HG03460 (cell line): ENCODE data around the gene GPR176.
A peak's percentile ranks its signal among the peaks of the same experiment; 100 is the strongest.

Experiments used
- ATAC-seq: cut with Tn5 transposase; IDR thresholded peaks from one replicate; pipeline ENCODE4 v1.9.1; 2021; ENCODE audit not compliant: unreplicated experiment

The GPR176 gene

DNA sequence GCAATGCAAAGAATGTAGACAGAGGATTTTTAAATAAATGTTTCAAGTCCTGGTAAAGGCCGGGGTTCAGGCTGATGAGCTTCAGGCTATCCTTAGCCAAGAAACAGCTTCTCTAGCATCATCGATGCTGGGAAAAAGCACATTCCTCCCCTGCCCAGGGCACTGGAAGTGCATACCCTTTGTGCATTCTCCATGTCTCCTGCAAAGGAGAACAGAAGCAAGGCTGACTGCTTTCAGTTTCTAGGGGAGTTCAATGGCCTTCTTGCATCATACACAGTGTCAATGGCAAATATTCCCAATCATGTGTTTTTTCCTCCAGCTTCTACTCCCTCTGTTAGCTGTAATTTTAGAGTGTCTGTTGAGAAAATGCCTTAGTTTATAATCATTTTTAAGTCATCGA lies 59.9 kb downstream of the GPR176 start:
- ATAC-seq: no peak

DNA sequence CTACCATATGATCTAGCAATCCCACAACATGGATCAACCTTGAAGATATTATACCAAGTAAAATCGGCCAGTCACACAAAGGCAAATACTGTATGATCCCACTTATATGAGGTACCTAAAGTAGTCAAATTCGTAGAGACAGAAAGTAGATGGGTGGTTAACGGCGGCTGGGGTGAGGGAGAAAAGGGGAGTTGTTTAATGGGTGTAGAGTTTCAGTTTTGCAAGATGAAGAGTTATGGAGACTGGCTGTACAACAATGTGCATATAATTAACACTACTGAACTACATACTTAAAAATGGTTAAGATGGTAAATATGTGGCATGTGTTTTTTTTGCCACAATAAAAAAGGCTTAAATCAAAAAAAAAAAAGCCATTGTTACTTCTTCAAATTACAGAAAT lies 60.4 kb downstream of the GPR176 start:
- ATAC-seq: no peak

DNA sequence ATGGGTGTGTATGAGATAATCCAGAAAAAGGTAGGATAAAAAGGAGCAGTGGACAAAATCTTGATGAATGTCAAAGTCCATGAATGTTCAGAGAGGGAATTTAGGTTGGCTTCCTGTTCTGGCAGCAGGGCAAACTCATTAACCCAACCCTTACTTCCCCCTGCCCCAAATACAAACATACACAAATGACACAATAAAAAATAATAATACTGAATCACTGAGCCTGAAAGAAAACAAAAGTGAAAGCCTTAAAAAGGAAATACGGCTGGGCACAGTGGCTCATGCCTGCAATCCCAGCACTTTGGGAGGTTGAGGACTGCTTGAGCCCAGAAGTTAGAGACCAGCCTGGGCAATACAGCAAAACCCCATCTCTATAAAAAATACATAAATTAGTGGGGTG lies 62.9 kb downstream of the GPR176 start:
- no peak for ATAC-seq

GRCh38 chr15:39856357-39856756 lies 63.7 kb downstream of the GPR176 start:
- ATAC-seq: no peak

- no peak for ATAC-seq
Observed at GRCh38 chr15:39855400-39855799, 64.7 kb downstream of the GPR176 start.

- no peak for ATAC-seq
Observed at GRCh38 chr15:39854161-39854560, 65.9 kb downstream of the GPR176 start.

GRCh38 chr15:39852250-39852649 lies 67.8 kb downstream of the GPR176 start:
- no peak for ATAC-seq

DNA sequence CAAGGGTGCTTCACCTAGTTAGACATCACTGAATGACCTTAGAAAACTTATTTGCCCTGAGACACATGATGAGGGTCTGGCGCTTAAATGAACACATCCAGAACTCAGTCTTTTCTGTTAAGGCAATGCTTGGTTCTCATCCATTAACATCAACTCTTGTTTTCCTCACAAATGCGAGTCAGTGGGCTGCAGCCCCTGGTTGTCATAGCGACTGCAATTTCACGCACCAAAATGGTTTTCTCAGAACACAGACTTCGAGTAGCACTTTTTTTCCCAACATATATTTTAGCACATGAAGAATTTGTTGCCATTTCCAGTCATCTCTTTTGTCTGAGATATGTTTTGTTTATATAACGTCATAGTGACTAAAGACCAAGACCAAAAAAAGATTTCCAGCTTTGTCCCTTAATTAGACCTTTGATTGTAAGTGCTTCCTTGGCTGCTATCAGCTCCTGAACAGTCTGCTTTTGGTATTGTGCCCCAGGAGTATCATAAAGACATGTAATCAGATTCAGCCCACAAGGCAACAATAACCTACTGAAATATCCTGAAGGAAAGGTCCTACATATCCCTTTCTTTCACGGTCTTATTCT lies 68.5 kb downstream of the GPR176 start:
- ATAC-seq: no peak

DNA sequence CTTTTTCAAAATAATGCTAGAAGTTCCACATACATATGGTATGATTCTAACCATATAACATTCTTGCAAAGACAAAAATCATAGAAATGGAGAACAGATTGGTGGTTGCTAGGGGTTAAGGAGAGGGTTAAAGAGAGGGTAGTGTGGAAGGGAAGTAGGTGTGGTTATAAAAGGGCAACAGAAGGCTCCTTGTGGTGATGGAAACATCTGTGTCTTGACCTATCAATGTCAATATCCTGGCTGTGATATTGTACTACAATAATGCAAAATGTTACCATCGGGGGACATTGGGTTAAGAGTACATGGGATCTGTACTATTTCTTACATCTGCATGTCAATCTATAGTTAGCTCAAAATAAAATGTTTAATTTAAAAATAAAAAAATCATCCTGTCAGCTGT lies 69.6 kb downstream of the GPR176 start:
- no peak for ATAC-seq

- no peak for ATAC-seq
Observed at GRCh38 chr15:39846108-39846507, 74.0 kb downstream of the GPR176 start.

DNA sequence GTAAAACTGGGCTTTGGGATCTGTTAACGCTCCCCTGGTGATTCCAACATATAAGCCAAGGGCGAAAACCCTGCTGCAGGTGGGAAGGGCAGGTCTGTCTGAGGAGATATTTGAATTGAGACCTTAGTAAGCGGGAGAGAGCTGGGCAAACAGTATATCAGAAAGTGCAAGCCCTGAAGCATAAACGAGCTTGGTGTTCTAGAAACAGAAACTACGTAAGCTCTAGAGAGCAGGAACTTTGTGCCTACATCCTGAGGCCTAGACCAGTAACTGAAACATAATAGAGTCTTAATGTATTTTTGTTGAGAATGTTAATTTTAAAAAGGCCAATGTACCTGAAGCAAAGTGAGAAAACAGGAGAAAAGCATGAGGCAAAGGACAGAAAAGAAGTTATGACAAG lies 74.5 kb downstream of the GPR176 start:
- ATAC-seq: peak; percentile 61

GRCh38 chr15:39843565-39843964 lies 76.5 kb downstream of the GPR176 start:
- no peak for ATAC-seq

- no peak for ATAC-seq
Observed at GRCh38 chr15:39837454-39837853, 82.6 kb downstream of the GPR176 start.

GRCh38 chr15:39835550-39835949 lies 84.5 kb downstream of the GPR176 start:
- ATAC-seq: no peak

- ATAC-seq: no peak
Observed at GRCh38 chr15:39834256-39834655, 85.8 kb downstream of the GPR176 start.

DNA sequence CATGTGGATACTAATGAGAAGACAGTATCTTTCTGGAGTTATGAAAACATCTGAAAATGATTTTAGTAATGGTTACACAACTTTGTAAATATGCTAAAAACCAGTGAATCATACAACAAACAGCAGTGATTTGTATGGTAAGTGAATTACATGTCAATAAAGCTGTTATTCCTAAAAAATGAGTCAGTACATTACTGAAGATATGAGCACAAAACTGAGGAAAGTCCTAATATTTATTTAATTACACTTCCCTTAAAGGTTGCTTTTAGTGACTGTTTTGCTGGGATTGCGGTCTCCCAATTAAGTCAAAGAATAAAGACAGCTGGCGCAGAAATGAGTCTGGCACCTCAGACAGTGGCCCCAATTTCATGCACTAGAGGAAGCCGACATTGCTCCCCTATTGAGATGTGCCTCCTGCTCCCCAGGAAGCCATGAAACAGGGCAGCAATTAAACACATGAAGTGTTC lies 86.5 kb downstream of the GPR176 start:
- ATAC-seq: no peak

- ATAC-seq: no peak
Observed at GRCh38 chr15:39830166-39830565, 89.9 kb downstream of the GPR176 start.

- no peak for ATAC-seq
Observed at GRCh38 chr15:39828374-39828931, 91.6 kb downstream of the GPR176 start.

- ATAC-seq: no peak
Observed at GRCh38 chr15:39826975-39827374, 93.1 kb downstream of the GPR176 start.

GRCh38 chr15:39823634-39824033 lies 96.4 kb downstream of the GPR176 start:
- ATAC-seq: no peak

- ATAC-seq: no peak
Observed at GRCh38 chr15:39820050-39820602, 99.9 kb downstream of the GPR176 start.

GRCh38 chr15:39819533-39819932 lies 100.5 kb downstream of the GPR176 start:
- no peak for ATAC-seq

GRCh38 chr15:39817892-39818291 lies 102.2 kb downstream of the GPR176 start:
- no peak for ATAC-seq
